Smooth muscle cell of the umbilical artery (primary cell): Measurements from ENCODE around the gene PDK2. TPM values are rescaled to one million over a fixed set of nuclear protein-coding genes. Genes with fewer than 3 reads are reported as not detected.

Experiments used
- total RNA-seq: library from RNA; depleted of rRNA; stranded (reverse); fragments of >200 nt; gene quantifications from 2 replicates; pipeline ENCODE4 v1.2.3, GENCODE V29; 2014

The PDK2 gene
- 13.1 and 16.1 TPM in 2 replicates for total RNA-seq

DNA sequence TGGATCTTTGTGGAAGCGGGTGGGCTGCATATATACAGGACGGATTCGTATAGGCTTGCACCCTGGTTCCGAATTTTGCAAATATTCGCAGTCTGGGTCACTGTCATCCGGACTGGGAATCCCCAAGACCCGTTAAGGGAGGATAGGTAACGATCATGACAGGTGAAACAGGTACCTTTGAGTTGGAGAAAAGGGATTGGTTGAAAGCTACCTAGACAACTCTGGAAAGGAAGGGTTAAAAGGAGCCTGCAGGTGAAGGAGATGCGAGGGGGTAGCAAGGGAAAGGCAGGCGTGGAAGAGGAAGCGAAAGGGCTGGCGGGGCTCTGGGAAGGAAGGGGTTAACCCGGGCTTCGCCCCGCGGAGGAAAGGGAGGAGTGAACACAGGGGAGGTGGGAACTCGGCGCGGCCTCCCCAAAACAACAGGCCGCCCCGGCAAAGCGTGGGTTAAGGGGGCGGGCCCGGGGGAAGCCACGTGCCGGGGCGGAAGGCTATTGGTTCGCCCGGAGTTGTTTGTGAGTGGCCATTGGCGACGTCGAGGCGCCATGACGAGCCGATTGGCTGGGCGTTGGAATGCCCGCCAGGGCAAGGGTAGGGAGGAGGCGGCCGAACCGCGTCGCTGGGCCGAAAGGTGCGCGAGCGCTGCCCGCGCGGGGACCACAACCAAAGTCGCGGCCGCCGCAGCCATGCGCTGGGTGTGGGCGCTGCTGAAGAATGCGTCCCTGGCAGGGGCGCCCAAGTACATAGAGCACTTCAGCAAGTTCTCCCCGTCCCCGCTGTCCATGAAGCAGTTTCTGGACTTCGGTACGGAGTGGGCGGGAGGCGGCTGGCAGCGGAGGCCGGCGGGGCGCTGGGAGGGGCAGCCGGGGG, at the start of gene PDK2:
PDK2 (plus strand) TSS at position 599 of the 867 bp plus-strand sequence; CDS start at position 684, 85 bp downstream.

DNA sequence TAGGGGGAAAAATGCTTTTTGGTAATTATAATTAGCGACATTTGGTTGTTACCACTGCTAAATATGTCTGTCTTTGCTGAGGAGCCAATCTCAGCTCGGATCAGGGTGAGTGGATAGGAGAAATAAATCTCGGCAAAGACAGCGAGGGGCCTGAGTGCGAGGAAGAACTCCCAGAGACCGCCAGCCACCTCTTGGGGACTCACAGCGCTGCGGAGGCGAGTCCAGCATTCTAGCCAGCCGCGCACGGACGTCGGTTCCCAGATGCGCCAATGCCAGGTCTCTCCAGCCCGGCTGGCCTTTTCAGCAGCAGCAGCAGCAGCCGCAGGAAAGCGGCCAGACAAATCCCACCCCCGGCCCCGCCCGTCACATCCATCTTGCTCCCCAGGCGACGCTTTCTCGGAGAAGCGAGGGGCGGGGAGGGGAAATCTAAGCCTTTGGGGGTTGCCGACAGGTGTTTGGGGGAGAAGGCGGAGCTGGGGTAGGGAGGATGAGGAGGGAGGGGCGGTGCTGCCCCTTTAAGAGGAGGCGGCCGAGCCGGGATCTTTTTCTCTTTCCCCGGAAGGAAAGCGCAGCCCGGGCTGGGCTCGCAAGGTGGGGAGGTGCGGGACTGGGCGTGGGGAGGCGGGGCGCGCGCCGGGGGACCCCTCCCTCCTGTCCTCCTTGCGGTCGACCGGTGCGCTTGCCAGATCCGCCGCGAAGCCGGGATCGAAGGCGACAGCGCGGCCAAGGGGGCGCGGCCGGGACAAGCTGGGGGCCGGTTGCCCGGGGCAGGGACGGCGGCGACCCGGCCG, 39.5 kb upstream of the PDK2 start, which contains the start of gene ITGA3:
ITGA3 (plus strand) TSS at position 685 of the 791 bp plus-strand sequence. CDS start 330 bp downstream, outside the sequence.

GRCh38 chr17:50129728-50130558, 34.8 kb downstream of the PDK2 start, which contains the start of gene SAMD14:
Gene SAMD14 (minus strand): TSS chr17:50130160. CDS start chr17:50124959, 5,201 bp downstream.

GRCh38 chr17:50150354-50151040, 55.3 kb downstream of the PDK2 start, which contains the start of gene PPP1R9B:
Gene PPP1R9B (minus strand): TSS chr17:50150677. CDS start chr17:50150513, 164 bp downstream.

Other genes with a start within 250 kb of the PDK2 start
- gene TAC4, start 247.3 kb upstream of the PDK2 start, total RNA-seq: not detected in 2 replicates
- not detected in 2 replicates for gene DLX4, start 126.2 kb upstream of the PDK2 start, total RNA-seq
- not detected in 2 replicates for gene DLX3, start 100.1 kb upstream of the PDK2 start, total RNA-seq
- gene ITGA3, start 39.2 kb upstream of the PDK2 start, total RNA-seq: 114 and 588 TPM in 2 replicates
- 5.3 and 6.6 TPM in 2 replicates for gene SAMD14, start 34.8 kb downstream of the PDK2 start, total RNA-seq
- 29.4 and 36.7 TPM in 2 replicates for gene PPP1R9B, start 55.3 kb downstream of the PDK2 start, total RNA-seq
- 1.5 and 2.1 TPM in 2 replicates for gene SGCA, start 70.7 kb downstream of the PDK2 start, total RNA-seq
- 2,683 and 6,310 TPM in 2 replicates for gene COL1A1, start 106.3 kb downstream of the PDK2 start, total RNA-seq
- gene TMEM92, start 179.1 kb downstream of the PDK2 start, total RNA-seq: 0.09 TPM in 1 of 2 replicates, not detected in the other